BE2C (cell line): Measurements from ENCODE around the gene IL1RAPL2.

Source experiments
- DNase-seq: peaks from one replicate; pipeline ENCODE4 v3.0.0-alpha.2; 2020
- H3K27me3 ChIP-seq: fragments of 250-450 bp; sonication (Bioruptor Pico); 2 replicates; pipeline ENCODE4 v1.5.1; 2020; ENCODE audit warnings: mild to moderate bottlenecking
- H3K36me3 ChIP-seq: fragments of 250-450 bp; sonication (Bioruptor Pico); 2 replicates; pipeline ENCODE4 v1.5.1; 2020; ENCODE audit warnings: mild to moderate bottlenecking
- H3K4me1 ChIP-seq: fragments of 250-450 bp; sonication (Bioruptor Pico); 2 replicates; pipeline ENCODE4 v1.5.1; 2020
- H3K4me3 ChIP-seq: 2 replicates; pipeline ENCODE4 v1.5.1; 2011; ENCODE audit warnings: low read depth, low read length
- H3K9me3 ChIP-seq: fragments of 250-450 bp; sonication (Bioruptor Pico); 2 replicates; pipeline ENCODE4 v1.5.1; 2020
- CTCF ChIP-seq: IDR thresholded peaks from 2 replicates; pipeline ENCODE4 v1.5.1; 2012; ENCODE audit warnings: mild to moderate bottlenecking, low read depth, low read length

The IL1RAPL2 gene

DNA sequence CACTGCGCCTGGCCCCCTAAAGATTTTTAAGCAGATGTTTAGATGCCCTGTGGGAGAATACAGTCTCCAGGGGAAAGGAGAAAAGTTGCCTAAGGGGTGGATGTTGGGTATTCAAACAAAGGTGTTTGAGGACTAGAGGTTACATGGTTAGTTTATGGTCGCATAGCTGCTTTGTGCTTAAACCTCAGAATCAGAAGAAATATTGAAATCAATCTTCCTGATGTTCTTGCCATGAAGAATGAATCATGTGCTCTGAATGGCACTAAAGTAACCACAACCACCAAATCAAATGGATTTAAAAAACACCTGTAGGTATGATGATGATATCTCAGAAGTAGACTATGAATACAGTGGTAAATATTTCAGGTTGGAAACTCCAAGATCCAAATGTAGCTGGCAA, 697.2 kb downstream of the IL1RAPL2 start:
- no peak for DNase-seq
- Histone ChIP-seq H3K36me3 (no peaks in the 10 kb centered on the region), H3K4me1 (no peaks in the 10 kb centered on the region), H3K4me3 (no peak overlapping the region), H3K27me3 (no peaks in the 10 kb centered on the region), H3K9me3 (no peaks in the 10 kb centered on the region)
- TF ChIP-seq CTCF, result no peak

DNA sequence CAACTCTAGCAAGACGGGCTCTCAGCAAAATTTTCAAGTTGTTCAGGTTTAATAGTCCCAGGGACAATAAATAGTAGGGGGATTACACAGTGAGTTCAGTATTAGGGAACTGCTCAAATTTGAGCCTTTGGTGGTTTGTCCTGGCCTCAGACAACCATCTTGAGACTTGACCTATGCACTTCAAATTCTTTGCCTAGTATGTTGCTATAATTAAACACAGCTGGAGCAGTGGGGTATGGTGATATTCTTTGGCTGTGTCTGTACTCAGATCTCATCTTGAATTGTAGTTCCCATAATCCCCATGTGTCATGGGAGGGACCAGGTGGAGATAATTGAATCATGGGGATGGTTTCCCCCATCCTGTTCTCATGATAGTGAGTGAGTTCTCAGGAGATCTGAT, 697.8 kb downstream of the IL1RAPL2 start:
- no peaks in the 10 kb centered on the region for H3K4me1 ChIP-seq
- no peak for DNase-seq
- H3K4me3 ChIP-seq, result no peak overlapping the region
- H3K27me3 ChIP-seq, result no peaks in the 10 kb centered on the region
- H3K36me3 ChIP-seq, result no peaks in the 10 kb centered on the region
- TF ChIP-seq CTCF, result no peak
- H3K9me3 ChIP-seq, result no peaks in the 10 kb centered on the region

GRCh38 chrX:105265093-105265492, 699.1 kb downstream of the IL1RAPL2 start:
- Histone ChIP-seq H3K4me3 (no peak overlapping the region), H3K9me3 (no peaks in the 10 kb centered on the region), H3K4me1 (no peaks in the 10 kb centered on the region), H3K27me3 (no peaks in the 10 kb centered on the region), H3K36me3 (no peaks in the 10 kb centered on the region)
- no peak for TF ChIP-seq CTCF
- no peak for DNase-seq

GRCh38 chrX:105266456-105266855, 700.5 kb downstream of the IL1RAPL2 start:
- no peak for TF ChIP-seq CTCF
- H3K36me3 ChIP-seq, result no peaks in the 10 kb centered on the region
- no peaks in the 10 kb centered on the region for H3K27me3 ChIP-seq
- H3K4me1 ChIP-seq, result no peaks in the 10 kb centered on the region
- DNase-seq, result no peak
- no peak overlapping the region for H3K4me3 ChIP-seq
- H3K9me3 ChIP-seq, result no peaks in the 10 kb centered on the region

- H3K9me3 ChIP-seq, result no peaks in the 10 kb centered on the region
- no peak for TF ChIP-seq CTCF
- no peaks in the 10 kb centered on the region for H3K27me3 ChIP-seq
- no peaks in the 10 kb centered on the region for H3K4me1 ChIP-seq
- no peak for DNase-seq
- H3K36me3 ChIP-seq, result no peaks in the 10 kb centered on the region
- no peak overlapping the region for H3K4me3 ChIP-seq
These were observed 701.2 kb downstream of the IL1RAPL2 start for GRCh38 chrX:105267167-105267566.

DNA sequence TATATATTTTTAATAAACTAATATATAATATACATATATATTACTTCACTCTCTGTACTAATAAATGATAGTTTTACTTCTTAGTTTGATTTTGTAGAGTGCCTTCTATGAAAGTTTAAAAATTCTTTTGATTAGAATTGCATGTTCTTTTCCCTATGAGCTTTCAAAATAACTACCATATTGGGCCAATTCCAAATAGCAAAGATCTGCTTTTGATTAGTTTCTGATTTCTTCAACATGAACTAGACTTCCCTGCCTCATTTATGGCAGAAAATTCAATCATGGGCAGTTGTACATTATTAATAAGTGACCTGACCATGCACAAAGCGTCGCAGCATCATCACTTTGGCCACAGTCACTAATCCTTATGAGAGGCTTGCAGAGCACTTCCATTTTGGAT, 703.4 kb downstream of the IL1RAPL2 start:
- no peaks in the 10 kb centered on the region for H3K36me3 ChIP-seq
- H3K4me1 ChIP-seq, result no peaks in the 10 kb centered on the region
- no peak overlapping the region for H3K4me3 ChIP-seq
- no peaks in the 10 kb centered on the region for H3K9me3 ChIP-seq
- H3K27me3 ChIP-seq, result no peaks in the 10 kb centered on the region
- no peak for TF ChIP-seq CTCF
- no peak for DNase-seq
